Lower leg skin (tissue), 3 donors: ENCODE measurements around the gene NOC2L.

Experiments
- CTCF ChIP-seq, 3 donors: fragments of 450-650 bp; IDR thresholded peaks; one replicate each; pipeline ENCODE4 v1.5.1; 2016; ENCODE audit warnings: antibody characterized with exemption in 3 of 3, mild to moderate bottlenecking in 3 of 3, moderate library complexity in 2 of 3
- POLR2A ChIP-seq, 2 donors: fragments of 450-650 bp; IDR thresholded peaks; one replicate each; pipeline ENCODE4 v1.6.1; 2016 to 2017; ENCODE audit warnings: antibody characterized with exemption in 2 of 2, mild to moderate bottlenecking in 1 of 2, moderate library complexity in 1 of 2

DNA sequence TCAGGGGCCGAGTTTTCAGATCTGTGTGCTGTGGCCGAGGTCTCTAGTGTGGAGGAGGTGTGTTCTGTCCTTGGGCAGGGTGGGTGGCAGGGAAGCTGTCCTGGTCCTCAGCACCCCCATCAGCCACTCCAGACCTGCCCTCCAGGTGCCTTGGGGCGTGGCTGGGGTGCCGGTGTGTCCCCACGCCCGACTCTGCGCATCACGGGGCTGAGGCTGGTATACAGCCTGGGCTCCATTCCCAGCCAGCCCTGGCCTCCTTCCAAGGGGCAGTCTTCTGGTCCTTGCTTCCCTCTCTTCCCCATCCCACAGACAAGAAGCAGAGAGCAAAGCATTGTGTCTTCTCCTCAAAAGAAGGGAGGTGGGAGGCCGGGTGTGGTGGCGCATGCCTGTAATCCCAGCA lies 31.3 kb downstream of the NOC2L start:
- TF ChIP-seq CTCF (IDR thresholded peaks at IDR 0.05) (no peak), POLR2A (IDR thresholded peaks at IDR 0.05) (no peak)
